GM18868 (cell line): Measurements from ENCODE around the gene UBE2D1.
A peak's percentile ranks its signal among the peaks of the same experiment; 100 is the strongest.

Experiments
- ATAC-seq: cut with Tn5 transposase; IDR thresholded peaks from one replicate; pipeline ENCODE4 v1.9.1; 2021; ENCODE audit warnings: mild to moderate bottlenecking, moderate library complexity; ENCODE audit not compliant: unreplicated experiment

The UBE2D1 gene

DNA sequence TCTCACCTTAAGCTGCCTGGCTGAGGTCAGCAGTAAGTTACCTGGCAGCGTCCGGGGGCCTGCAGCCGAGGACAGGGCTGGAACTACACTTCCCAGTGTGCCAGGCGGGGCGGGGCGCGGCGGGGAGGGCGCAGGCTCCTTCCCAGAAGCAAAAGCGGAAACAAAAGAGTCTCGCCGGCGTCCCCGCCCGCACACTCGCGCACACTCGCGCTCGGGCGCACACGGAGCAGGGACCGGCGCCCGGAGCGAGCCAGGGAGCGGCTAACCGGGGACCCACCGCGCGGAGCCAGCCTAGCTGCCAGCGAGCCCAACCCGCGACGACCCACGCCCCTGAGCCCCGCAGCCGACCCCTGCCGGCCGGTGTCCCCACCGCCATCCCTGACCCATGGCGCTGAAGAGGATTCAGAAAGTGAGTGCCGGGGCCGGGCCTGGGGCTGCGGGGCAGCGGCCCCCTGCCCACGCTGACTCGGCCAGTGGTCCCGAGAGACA, at the start of gene UBE2D1:
Gene UBE2D1, plus strand, starts transcription at position 190 of the 489 bp plus-strand sequence. Its CDS starts 196 bp downstream, at position 386.
- ATAC-seq = peak; percentile 98

DNA sequence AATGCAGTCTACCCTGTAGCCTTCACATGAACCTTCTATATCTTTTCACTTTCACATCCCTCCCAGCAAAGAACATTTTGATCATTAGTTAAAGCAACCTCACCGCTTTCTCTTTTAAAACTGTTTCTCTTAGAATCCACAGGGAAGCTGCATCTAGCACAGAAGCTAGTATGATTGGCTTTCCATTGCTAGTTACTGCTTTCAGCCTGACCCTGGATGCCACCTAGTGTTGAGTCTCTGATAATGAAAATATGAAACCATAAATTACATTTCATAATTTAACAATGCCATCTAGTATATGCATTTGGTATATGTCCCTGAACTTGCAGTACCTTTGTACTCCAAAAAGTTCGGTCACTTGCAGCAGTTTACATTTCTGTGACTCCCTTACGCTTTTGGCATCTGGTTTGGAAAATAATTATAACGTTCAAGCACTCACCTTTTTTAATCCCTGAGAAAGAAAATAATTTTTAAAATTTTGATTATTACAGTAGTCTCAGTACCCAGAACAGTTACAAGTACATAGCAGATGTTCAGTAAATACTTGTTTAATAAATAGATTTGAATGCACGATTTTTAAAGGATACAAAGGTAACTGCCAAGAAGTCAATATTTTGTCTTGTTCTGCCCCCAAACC, 43.1 kb upstream of the UBE2D1 start:
- peak; percentile 93 for ATAC-seq

DNA sequence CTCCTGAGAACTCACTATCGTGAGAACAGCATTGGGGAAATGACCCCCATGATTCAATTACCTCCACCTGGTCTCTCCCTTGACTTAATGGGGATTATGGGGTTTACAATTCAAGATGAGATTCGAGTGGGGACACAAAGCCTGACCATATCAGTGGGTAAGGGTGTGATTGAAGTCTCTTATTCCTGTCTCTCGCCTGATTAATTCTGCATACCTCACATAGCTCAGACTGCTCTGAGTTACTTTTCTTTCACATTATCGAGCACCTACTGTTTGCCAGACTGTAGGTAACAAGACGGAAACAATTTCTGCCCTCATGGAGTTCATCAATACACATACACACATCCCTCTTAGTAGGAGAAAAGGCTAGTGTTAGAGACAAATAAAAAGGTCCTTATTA, 40.8 kb upstream of the UBE2D1 start:
- ATAC-seq = no peak

DNA sequence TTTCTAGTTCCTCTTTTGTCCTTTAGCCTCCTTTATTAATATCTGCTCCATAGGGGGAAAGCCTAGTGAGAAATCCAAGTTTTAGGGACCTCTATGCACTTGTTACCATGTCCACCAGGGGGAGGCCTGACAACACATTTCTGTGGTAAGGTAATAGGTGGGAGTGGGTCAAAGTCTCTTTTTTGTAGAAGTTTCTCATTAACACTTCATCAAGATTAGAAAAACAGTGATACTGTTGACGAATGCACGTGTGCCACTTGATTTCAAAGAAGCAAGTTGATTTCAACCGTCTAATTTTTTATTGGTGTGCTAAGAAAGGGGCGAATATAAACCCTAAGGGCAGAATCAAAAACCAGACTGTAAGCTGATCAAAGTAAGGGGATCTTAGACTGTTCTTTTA, 35.2 kb upstream of the UBE2D1 start:
- ATAC-seq = peak; percentile 94

DNA sequence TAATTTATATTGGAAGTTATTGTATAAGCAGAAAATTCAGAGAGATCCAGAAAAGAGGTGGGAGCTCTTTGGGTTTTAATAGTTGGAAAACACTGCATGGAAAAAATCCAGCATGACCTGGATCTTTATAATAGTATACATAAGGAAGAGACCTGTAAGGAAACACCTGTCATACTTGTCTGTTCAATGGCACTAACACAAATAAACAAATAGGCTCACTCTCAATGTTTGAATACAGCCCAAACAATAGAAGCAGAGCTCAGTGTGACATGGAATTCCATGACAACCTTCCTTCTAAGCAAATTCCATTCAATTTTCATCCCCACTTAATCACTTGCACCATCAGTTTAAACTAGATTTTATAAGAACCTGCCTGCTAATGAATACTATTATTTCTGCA, 34.1 kb upstream of the UBE2D1 start:
- no peak for ATAC-seq

DNA sequence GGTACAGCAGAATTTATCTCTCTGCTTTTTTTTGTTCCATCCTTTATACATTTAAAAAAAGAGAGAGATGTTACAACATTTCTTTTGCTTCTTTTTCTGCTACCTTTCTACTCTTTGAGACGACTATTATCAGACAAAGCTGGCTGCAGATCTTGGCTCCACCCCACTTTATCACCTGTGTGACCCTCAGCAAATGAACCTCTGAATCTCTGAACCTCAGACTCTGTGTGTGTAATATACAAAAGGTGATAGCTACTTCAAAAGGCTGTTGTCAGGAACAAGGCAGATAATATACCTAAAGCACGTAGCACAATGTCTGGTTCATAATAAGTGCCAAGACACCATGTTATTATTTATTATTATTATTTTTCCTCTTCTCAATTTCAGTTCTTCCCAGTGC, 32.6 kb upstream of the UBE2D1 start:
- no peak for ATAC-seq

DNA sequence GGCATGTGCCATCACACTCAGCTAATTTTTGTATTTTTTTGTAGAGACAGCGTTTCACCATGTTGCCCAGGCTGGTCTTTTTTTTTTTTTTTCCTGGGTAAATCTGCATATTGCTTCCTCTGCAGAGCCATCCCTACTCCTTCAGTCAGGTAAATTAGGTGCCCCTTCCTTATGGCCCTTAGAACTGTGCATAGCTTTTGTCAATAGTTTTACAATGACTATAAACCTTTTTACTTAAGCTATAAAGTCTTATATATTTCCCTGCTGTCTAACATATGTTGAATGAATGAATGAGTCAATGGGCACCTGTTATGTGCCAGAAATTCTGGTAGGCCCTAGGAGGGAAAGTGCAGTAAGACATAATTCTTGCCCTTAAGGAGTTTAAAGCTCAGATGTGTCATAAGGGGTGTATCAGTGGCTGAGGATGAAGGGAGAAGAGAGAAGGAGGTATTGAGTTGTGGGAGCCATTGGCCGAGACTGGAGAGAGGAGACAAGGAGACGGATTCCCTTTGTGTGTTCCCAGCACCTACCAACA, 30.6 kb upstream of the UBE2D1 start:
- ATAC-seq = no peak

DNA sequence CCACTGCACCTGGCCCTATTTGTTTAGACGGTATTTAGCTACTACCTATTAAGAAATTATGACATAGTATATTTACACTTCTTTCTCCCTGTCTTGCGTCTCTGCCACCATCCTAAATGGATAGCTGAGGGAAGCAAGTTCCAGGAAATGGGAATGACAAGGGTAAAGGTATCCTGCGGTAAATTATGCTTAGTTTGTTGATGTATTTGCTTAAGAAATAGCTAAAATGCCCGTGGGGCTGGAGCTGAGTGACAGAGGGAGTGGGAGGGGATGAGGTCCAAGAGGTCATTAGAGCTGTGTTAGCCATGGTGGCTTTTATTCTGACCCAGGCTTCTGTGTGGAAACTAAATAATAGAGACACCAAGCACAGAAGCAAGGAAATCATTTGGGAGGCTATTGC, 29.0 kb upstream of the UBE2D1 start:
- ATAC-seq = no peak

DNA sequence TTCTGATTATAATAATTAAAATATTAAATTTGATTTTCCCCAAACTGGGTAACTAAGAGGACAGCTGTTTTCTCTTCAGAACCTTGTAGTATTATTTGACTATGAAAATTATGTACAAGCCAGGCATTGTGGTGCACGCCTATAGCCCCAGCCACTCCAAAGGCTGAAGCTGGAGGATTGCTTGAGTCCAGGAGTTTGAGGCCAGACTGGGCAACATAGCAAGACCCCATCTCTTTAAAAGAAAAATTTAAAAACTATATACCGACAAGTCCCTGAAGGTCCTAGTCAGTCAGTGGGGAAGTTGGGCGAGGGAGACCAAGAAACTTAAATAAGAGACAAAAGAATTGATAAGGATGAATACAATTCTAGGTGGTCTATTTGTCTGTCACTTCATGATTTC, 27.1 kb upstream of the UBE2D1 start:
- ATAC-seq = no peak

DNA sequence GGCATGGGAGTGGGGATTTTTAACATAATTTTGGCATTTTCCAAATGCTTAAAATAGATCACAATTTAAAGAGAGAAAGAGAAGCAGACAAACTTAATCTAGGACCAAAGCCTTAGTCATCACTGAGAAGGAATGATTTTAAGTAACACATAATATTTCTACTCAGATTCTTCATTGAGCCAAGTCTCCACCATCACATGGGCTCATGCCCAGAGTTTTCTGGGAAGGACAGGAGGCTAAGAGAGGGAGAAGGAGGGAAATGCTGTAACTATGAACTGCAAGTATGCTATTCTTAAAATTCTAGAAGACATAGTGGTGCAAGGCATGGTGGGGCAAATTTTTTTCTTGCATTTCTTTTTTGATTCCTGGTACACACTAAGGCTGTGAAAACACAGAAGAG, 23.8 kb upstream of the UBE2D1 start:
- ATAC-seq = no peak

DNA sequence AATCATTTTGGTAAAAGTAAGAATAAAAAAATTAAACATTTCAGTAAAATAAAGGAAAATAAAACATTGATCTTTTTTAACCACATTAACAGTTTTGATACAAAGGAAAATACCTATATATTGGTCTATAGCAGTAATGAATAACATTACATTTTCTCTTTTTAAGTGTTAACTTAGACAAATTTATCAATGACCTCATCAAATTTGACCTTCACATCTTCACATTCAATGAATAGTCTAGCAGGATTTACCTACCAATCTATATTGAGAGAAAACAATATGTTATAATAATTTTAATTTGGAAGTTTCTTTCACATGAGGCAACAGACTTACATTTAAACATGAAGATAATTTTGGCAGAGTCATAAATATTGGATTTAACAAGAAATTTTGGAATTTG, 17.9 kb upstream of the UBE2D1 start:
- no peak for ATAC-seq

DNA sequence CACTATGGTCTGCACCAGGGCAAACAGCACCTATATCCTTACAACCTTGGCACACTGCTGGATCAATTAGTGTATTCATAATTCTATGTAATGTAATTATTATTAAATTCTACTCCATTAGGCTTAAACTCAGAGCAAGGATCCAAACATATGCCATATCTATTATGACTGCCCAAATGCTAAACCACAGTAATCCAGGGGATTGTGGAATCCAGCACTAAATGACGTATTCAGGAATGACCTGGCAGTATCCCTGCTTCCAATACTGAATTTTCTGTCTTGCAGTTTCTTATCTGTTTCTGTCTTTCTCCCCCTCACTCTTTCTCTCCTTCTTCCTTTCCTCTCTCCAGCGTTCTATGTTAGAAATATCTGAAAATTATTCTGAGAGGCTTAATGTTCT, 16.5 kb upstream of the UBE2D1 start:
- ATAC-seq = no peak

DNA sequence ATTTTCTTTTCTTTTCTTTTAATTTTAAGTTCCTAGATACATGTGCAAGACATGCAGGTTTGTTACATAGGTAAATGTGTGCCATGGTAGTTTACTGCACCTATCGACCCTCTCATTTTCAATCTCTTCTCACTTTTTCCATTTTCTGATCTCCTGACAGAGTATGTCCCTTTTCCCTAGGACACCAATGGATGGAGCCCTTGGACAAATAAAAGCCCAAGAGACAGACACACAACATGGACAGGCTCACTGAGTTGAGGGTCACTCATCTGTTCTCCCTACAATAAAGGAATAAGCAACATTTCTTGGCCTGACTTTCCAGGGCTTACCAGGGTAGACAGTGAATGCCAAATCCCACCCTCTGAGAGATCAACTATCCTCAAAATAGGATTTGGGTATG, 15.2 kb upstream of the UBE2D1 start:
- ATAC-seq = no peak

DNA sequence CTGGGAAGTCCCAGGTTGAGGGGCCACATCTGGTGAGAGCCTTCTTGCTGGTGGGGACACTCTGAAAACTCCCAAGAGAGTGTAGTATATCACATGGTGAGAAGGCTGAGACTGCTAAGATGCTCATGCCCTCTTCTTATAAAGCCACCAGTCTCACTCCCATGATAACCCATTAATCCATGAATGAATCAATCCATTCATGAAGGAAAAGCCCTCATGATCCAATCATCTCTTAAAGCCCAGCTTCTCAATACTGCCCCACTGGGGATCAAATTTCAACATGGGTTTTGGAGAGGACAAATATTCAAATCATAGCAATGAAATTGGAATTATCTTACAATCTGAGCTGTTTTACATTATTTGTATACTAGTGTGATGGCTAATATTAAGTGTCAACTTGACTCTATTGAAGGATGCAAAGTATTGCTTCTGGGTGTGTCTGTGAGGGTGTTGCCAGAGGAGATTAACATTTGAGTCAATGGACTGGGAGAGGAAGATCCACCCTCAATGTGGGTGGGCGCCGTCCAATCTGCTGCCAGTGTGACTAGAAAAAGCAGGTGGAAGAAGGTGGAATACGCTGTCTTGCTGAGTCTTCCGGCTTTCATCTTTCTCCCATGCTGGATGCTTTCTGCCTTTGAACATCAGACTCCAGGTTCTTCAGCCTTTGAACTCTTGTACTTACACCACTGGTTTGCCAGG, 14.3 kb upstream of the UBE2D1 start:
- no peak for ATAC-seq

DNA sequence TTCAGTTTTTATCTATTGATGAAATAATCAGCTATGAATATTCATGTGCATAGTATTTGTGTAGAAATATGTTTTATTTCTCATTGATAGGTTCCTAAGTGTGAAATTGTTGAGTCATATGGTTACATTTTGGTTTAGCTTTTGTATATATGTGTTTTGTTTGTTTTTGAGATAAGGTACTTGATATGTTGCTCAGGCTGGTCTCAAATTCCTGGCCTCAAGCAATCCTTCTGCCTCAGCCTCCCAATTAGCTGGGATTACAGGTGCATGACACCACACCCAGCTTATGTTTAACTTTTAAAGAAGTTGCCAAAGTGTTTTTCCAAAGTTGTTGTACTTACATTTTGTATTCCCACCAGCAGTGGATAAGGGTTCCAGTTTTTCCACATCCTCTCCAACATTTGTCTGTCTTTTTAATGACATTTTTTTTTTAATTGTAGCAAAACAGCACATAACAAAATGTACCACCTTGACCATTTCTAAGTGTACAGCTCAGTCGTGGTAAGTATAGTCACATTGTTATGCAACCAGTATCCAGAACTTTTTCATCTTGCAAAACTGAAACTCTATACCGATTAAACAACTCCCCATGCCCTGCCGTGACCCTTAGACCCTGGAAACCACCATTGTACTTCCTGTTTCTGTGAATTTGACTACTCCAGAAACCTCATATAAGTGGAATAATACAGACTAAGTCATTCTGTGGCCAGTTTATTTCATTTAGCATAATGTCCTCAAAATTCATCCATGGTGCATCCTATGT, 12.6 kb upstream of the UBE2D1 start:
- peak; percentile 84 for ATAC-seq

DNA sequence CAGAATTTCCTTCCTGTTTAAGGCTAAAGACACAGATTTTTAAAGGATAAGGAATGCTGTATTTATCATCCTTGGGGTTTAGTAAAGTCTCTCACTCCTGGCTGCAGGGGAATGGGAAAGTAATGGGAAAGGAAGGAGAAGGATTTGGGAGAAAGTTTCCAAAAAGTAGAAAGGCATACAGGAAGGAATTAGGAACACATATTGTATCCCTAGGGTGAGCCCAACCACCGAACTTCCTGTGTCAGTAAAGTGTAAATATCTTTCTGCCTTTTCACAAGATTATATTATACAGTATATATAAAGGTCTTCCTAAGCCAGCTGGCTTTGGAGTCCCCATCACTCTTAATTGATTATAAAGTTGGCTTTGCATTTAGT, 12.0 kb upstream of the UBE2D1 start:
- ATAC-seq = no peak

DNA sequence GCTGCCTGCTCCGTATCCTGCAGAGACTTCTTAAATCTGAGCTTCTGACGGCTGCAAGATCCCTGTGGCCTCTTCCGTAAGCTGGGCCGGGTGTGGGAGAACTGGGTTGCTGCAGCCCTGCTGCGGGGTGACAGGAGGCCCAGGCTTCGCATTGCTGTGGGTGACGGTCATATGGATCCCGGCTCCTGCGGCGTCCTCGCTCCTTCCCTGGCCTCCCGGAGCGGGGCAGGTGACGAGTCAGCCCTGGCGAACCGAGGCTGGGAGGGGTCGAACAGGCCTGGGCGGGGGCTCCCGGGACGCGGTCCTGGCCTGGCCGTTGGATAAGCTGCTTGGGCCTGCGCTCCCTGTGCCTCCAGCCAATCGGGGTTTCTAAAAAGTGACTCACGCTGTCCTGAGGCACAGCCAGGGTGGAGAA, 7.8 kb upstream of the UBE2D1 start:
- ATAC-seq = no peak

DNA sequence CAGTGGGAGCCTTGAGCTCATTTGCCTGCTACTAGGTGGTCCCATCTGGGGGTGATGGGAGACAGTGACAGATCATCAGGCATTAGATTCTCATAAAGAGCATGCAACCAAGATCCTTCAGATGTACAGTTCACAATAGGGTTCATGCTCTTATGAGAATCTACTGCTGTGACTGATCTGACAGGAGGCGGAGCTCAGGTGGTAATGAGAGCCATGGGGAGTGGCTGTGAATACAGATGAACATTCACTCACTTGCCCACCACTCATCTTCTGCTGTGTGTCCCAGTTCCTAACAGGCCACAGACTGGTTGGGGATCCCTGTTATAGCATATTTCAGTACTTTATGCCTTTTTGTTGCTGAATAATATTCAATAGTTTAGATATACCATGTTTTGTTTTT, 6.6 kb upstream of the UBE2D1 start:
- no peak for ATAC-seq

DNA sequence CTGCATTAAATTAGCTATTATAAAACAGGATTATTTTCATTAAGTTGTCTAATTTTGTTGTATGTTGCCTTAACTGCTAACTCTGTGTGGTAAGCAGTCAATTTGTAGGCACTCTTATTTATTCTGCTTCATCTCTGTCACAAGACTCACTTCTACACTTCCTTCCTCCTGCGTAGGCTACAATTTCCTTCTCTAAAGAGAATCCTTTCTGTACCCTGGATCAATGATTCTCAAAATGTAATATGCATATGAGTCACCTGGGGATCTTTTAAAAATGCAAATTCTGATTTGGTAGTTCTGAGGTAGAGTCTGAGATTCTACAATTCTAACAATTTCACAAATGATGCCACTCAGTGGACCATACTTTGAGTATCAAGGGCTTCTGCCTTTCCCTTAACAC, 4.4 kb upstream of the UBE2D1 start:
- no peak for ATAC-seq

DNA sequence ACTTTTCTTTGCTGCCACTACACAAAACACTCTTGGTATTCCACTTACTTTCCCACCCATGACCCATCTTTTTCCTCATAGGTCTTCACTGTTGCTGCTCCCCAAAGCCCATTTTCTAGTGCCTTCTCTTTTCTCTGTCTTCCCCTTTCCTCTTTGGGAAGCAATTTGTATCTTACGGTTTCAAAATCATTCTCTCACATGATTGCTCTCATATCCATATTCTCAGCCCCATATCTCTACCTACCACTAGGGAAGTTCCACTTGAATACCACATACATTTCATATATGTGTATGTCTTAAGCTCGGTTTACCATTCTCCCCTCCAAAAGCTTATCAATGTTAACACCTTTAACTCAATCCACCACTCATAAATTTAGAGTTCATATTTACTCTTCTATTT, 3.2 kb upstream of the UBE2D1 start:
- no peak for ATAC-seq

DNA sequence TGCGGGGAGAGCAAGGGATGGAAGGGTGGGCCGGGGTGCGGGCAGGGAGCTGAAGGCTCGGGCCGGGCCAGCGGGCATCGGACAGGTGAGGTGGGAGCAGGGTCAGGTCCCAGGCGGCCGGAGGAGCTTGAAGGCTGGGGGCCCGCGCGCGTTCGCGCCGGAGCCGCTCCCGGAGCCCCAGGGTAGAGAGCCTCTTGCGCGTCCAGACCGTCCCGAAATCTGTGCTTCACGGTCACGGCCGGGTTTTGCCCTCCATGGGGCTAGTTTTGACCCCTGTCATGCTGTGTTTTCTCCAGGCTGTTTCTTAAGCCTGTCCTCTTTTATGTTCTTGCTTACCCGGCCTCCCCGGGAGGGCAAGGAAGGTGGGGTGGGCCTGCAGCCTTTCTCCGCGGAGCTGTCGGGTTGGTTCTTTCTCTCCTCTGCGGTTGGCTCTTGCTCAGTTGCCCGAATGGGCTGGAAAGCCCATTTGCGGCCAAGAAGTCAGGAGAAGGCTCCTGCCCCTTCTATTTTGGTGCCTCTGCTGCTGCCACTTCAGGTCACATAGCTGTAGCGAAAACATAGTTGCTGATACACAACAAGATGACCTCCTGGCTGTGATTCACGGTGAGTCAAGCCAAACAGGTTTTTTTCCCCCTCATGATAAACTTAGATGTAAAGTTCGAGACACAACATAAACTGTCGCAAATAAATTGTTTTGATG, 650 bp downstream of the UBE2D1 start:
- peak; percentile 36 for ATAC-seq
